ENCODE results near the gene TTC28. TPM values are rescaled to one million over a fixed set of nuclear protein-coding genes. Genes with fewer than 3 reads are reported as not detected.

The TTC28 gene
- total RNA-seq, 1 experiment from 2014 or later, result 14.8 TPM

- no peak for DNase-seq
- Histone ChIP-seq H3K36me3 (replicated peaks; ENCODE audit: control insufficient read depth, insufficient read depth, low read length) (no peaks in the 10 kb centered on the region), H3K4me3 (ENCODE audit: insufficient read depth, low read depth, low read length) (no peak overlapping the region), H3K27me3 (ENCODE audit: control insufficient read depth, insufficient read depth, low read length) (no peaks in the 10 kb centered on the region)
Measured at GRCh38 chr22:28143961-28144745, 535.5 kb downstream of the TTC28 start.

DNA sequence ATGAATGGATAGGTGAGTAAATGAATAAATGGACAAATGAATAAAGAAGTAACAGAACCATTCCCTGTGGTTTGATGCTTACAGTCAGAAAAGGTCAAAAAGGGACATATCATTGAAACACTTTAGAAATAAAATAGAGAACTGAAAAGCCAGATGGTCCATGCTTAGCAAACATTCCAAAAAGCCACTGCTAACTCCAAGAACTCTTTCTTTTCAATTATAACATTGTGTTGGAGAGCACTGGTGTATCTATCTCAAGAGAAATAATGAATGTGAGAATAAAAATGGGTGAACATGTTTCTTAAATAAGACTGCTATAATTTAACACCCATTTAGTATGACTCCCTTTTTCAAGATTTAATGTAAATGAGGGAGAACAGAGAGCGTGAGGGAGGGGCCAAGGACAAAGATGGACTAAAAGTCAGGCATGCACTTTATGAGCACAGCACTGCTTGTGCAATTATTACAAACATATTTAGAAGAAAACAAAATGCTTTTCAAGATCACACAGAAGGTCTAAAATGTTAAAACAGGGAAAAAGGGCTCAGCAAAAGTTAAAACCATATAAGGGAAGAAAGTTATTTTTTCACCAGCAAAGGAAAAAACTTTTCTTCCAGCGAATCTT lies 536.3 kb downstream of the TTC28 start:
- no peaks in the 10 kb centered on the region for H3K36me3 ChIP-seq (replicated peaks; ENCODE audit: control insufficient read depth, insufficient read depth, low read length)
- no peaks in the 10 kb centered on the region for H3K27me3 ChIP-seq (ENCODE audit: control insufficient read depth, insufficient read depth, low read length)
- DNase-seq, result no peak
- H3K4me3 ChIP-seq (ENCODE audit: insufficient read depth, low read depth, low read length), result no peak overlapping the region

DNA sequence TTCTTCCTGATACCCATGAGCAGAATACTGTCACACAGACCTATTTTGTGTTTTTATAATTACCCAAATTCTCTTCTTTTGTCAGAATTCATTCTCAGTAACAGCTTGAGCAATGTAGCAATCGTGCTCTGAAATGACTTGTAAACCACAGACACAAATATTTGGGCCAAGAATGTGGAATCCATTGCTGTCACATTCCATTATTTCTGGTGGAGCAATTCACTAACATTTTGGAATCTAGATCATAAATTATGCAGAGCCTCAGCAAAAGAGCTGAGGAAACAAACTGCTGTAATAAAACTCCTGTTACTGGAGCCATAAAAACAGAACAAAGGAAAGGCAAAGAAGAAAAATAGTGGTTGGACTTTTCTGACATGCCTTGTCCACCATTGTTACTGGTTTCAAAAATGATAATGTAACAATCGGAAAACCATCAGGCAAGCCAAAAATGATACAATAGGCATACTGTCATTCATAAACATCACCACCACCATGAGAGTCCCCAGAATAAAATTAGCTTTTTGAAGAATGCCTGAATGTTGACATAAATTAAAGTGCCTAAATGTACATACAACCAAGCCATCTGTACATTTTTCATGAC lies 537.2 kb downstream of the TTC28 start:
- no peaks in the 10 kb centered on the region for H3K36me3 ChIP-seq (replicated peaks; ENCODE audit: control insufficient read depth, insufficient read depth, low read length)
- H3K27me3 ChIP-seq (ENCODE audit: control insufficient read depth, insufficient read depth, low read length), result no peaks in the 10 kb centered on the region
- no peak for DNase-seq
- H3K4me3 ChIP-seq (ENCODE audit: insufficient read depth, low read depth, low read length), result no peak overlapping the region

- Histone ChIP-seq H3K27me3 (ENCODE audit: control insufficient read depth, insufficient read depth, low read length) (no peaks in the 10 kb centered on the region), H3K36me3 (replicated peaks; ENCODE audit: control insufficient read depth, insufficient read depth, low read length) (no peaks in the 10 kb centered on the region), H3K4me3 (ENCODE audit: insufficient read depth, low read depth, low read length) (no peak overlapping the region)
- no peak for DNase-seq
Measured at GRCh38 chr22:28141614-28142013, 538.0 kb downstream of the TTC28 start.

GRCh38 chr22:28139961-28140360 lies 539.7 kb downstream of the TTC28 start:
- Histone ChIP-seq H3K36me3 (replicated peaks; ENCODE audit: control insufficient read depth, insufficient read depth, low read length) (no peaks in the 10 kb centered on the region), H3K4me3 (ENCODE audit: insufficient read depth, low read depth, low read length) (no peak overlapping the region), H3K27me3 (ENCODE audit: control insufficient read depth, insufficient read depth, low read length) (no peaks in the 10 kb centered on the region)
- DNase-seq, result no peak

GRCh38 chr22:28139516-28139915 lies 540.1 kb downstream of the TTC28 start:
- Histone ChIP-seq H3K27me3 (ENCODE audit: control insufficient read depth, insufficient read depth, low read length) (no peaks in the 10 kb centered on the region), H3K36me3 (replicated peaks; ENCODE audit: control insufficient read depth, insufficient read depth, low read length) (no peaks in the 10 kb centered on the region), H3K4me3 (ENCODE audit: insufficient read depth, low read depth, low read length) (no peak overlapping the region)
- DNase-seq, result no peak

GRCh38 chr22:28137036-28137435 lies 542.6 kb downstream of the TTC28 start:
- DNase-seq, result peak; percentile 56
- H3K4me3 ChIP-seq (ENCODE audit: insufficient read depth, low read depth, low read length), result no peak overlapping the region
- no peaks in the 10 kb centered on the region for H3K36me3 ChIP-seq (replicated peaks; ENCODE audit: control insufficient read depth, insufficient read depth, low read length)
- H3K27me3 ChIP-seq (ENCODE audit: control insufficient read depth, insufficient read depth, low read length), result no peaks in the 10 kb centered on the region

GRCh38 chr22:28132466-28132865 lies 547.2 kb downstream of the TTC28 start:
- Histone ChIP-seq H3K4me3 (ENCODE audit: insufficient read depth, low read depth, low read length) (no peak overlapping the region), H3K36me3 (replicated peaks; ENCODE audit: control insufficient read depth, insufficient read depth, low read length) (no peaks in the 10 kb centered on the region), H3K27me3 (ENCODE audit: control insufficient read depth, insufficient read depth, low read length) (no peaks in the 10 kb centered on the region)
- DNase-seq, result no peak

DNA sequence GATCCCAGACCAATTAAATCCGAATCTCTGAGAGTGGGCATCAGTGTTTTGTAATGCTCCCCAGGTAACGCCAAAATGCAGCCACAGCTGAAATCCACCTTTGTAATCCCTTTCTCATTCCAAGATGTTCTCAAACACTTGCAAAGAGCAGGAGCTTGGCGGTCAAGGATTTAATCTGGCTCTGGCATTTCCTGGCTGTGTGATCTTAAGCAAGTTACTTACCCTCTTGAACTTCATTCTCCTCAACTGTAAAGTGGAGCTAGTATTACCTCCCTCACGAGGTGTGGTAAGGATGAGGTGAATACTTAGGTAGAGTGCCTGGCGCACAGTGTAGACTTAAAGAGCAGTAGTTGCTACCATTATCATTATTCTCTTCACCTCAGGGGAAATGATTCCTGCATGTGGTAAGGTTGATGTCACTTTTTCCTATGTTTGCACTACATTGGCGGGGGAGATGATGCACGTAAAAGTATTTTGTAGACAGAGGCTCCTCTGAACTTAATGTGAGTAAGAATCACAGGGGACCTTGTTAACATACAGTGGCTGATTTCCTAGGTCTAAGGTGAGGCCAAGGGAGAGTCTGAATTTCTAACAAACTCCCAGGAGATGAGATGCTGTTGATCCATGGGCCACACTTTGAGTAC lies 550.2 kb downstream of the TTC28 start:
- peak; percentile 22 for DNase-seq

DNA sequence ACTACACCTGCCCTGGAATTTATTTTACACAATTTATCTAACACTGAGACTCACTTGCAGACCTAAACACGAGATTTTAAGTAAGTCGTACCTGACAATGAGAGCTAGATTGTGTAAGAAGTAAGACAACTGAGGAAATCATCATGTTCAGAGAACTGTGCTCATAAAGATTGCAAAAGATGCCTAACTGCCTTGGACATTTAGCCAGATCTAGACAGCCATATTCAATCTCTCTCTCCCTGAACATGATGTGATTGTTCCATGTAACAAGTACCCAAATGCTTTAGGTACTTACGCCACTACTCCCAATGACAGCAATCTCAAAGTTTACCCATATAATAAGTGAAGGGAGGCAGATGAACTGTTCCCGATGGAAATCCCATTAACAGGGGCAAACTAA lies 550.8 kb downstream of the TTC28 start:
- Histone ChIP-seq H3K4me3 (ENCODE audit: insufficient read depth, low read depth, low read length) (no peak overlapping the region), H3K36me3 (replicated peaks; ENCODE audit: control insufficient read depth, insufficient read depth, low read length) (no peaks in the 10 kb centered on the region), H3K27me3 (ENCODE audit: control insufficient read depth, insufficient read depth, low read length) (no peaks in the 10 kb centered on the region)
- DNase-seq, result no peak

More for the DNA sequence above, 550.2 kb downstream of the TTC28 start:
- no peak overlapping the region for H3K4me3 ChIP-seq (ENCODE audit: insufficient read depth, low read depth, low read length)
- H3K27me3 ChIP-seq (ENCODE audit: control insufficient read depth, insufficient read depth, low read length), result no peaks in the 10 kb centered on the region
- H3K36me3 ChIP-seq (replicated peaks; ENCODE audit: control insufficient read depth, insufficient read depth, low read length), result no peaks in the 10 kb centered on the region

GRCh38 chr22:28125799-28126198 lies 553.8 kb downstream of the TTC28 start:
- no peak for DNase-seq
- Histone ChIP-seq H3K36me3 (replicated peaks; ENCODE audit: control insufficient read depth, insufficient read depth, low read length) (no peaks in the 10 kb centered on the region), H3K27me3 (ENCODE audit: control insufficient read depth, insufficient read depth, low read length) (no peaks in the 10 kb centered on the region), H3K4me3 (ENCODE audit: insufficient read depth, low read depth, low read length) (no peak overlapping the region)

GRCh38 chr22:28123989-28124766 lies 555.5 kb downstream of the TTC28 start:
- H3K36me3 ChIP-seq (replicated peaks; ENCODE audit: control insufficient read depth, insufficient read depth, low read length), result no peaks in the 10 kb centered on the region
- no peak overlapping the region for H3K4me3 ChIP-seq (ENCODE audit: insufficient read depth, low read depth, low read length)
- H3K27me3 ChIP-seq (ENCODE audit: control insufficient read depth, insufficient read depth, low read length), result no peaks in the 10 kb centered on the region
- no peak for DNase-seq

DNA sequence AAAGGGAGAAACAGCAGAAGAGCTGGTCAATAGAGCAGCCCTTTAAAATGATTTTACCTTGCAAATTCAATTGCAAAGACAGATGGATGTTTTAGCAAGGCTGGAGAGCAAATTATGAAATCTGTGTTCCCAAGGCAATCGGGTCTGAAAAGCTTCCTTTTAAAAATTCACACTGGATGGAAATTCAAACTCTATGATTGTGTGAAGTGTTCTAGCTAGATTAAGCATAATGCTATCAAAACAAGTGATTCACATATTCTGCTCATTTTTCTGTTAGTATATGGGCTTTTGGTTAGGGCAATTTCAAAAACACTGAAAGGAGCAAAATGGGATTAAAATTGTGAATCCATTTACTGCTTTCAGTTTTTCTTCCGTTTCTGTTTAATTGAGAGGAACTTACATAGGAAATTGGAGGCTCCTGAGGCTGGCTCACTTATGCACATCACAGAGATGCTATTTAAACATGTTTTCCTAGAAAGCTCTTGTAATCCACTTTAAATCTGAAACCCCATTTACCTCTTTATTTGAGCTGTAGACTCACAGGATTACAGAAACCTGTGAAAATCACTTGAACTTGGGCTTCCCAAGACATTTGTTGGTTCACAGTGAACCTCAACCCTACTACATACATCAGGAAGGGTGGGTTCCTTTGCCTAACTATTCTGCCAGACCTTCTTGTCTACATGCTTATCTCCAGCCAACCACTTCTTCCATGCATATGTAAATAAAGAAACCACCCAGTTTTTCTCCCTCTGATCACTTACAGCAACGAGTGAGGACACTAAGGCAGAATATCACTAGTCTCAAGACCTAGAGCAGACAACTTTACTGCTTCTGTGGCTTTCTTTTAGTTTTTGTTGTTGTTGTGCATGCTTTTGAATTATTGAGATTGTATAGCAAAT lies 558.7 kb downstream of the TTC28 start:
- Histone ChIP-seq H3K27me3 (ENCODE audit: control insufficient read depth, insufficient read depth, low read length) (no peaks in the 10 kb centered on the region), H3K36me3 (replicated peaks; ENCODE audit: control insufficient read depth, insufficient read depth, low read length) (no peaks in the 10 kb centered on the region), H3K4me3 (ENCODE audit: insufficient read depth, low read depth, low read length) (no peak overlapping the region)
- DNase-seq, result no peak

Measured in H7 (cell line).